Glutamatergic neuron (in vitro differentiated cells): ENCODE results near the gene TMEM179. TPM values are rescaled to one million over a fixed set of nuclear protein-coding genes. Genes with fewer than 3 reads are reported as not detected.
"Not testable (repeated sequence)": the region's sequence is repeated elsewhere in the genome, so short reads cannot be mapped to it uniquely, and the experiment has no call there.

Source experiments
- DNase-seq: peaks from one replicate; pipeline ENCODE4 v3.0.0; 2022
- H3K27ac Mint-ChIP-seq: one replicate; pipeline ENCODE4 v1.8.0; 2020; ENCODE audit warnings: mild to moderate bottlenecking, mixed read lengths, inconsistent platforms; ENCODE audit not compliant: unreplicated experiment
- H3K27me3 Mint-ChIP-seq: one replicate; pipeline ENCODE4 v1.8.0; 2020; ENCODE audit warnings: mild to moderate bottlenecking, moderate library complexity, mixed read lengths, inconsistent platforms; ENCODE audit not compliant: unreplicated experiment
- H3K36me3 Mint-ChIP-seq: one replicate; pipeline ENCODE4 v1.8.0; 2020; ENCODE audit warnings: mild to moderate bottlenecking, mixed read lengths, inconsistent platforms; ENCODE audit not compliant: unreplicated experiment
- H3K4me1 Mint-ChIP-seq: one replicate; pipeline ENCODE4 v1.8.0; 2020; ENCODE audit warnings: mild to moderate bottlenecking, low read depth, mixed read lengths, inconsistent platforms; ENCODE audit not compliant: unreplicated experiment
- H3K4me3 Mint-ChIP-seq: one replicate; pipeline ENCODE4 v1.8.0; 2020; ENCODE audit warnings: mild to moderate bottlenecking, mixed read lengths, inconsistent platforms; ENCODE audit not compliant: unreplicated experiment
- H3K9me3 Mint-ChIP-seq: one replicate; pipeline ENCODE4 v1.8.0; 2020; ENCODE audit warnings: mild to moderate bottlenecking, moderate library complexity, mixed read lengths, inconsistent platforms; ENCODE audit not compliant: unreplicated experiment
- long read RNA-seq: library from polyadenylated mRNA; unstranded; transcript quantifications from one replicate; pipeline ENCODE4 v2.0.0, GENCODE V29; 2020; ENCODE audit not compliant: unreplicated experiment
- total RNA-seq: library from RNA; stranded (reverse); fragmentation: NEBNext Ultra II Directional; extraction: Animal tissue kit (Norgen Biotek cat#: 25700); gene quantifications from one replicate; pipeline ENCODE4 v1.2.1, GENCODE V29; 2021; ENCODE audit not compliant: unreplicated experiment
- TF ChIP-seq, protein P1 (sequence below): fragments of 200-600 bp; sonication (generic); IDR thresholded peaks from one replicate; pipeline ENCODE4 v1.5.0; 2021; ENCODE audit not compliant: partially characterized antibody, unreplicated experiment

The TMEM179 gene
- total RNA-seq: 28.8 TPM
- long read RNA-seq, partial matches to known transcripts: 0 of 2 reads
- long read RNA-seq, other reads (novel, unspliced or antisense): 0 of 2 reads

GRCh38 chr14:104604458-104605449 lies at the start of gene TMEM179:
TMEM179 (minus strand) TSS chr14:104604772; CDS start chr14:104604741, 31 bp downstream.
- peaks cover 3% of the 10 kb centered on the region for H3K4me1 Mint-ChIP-seq
- peaks cover 24% of the 10 kb centered on the region for H3K27me3 Mint-ChIP-seq
- no peak for DNase-seq
- peaks cover 9% of the 10 kb centered on the region for H3K36me3 Mint-ChIP-seq
- H3K9me3 Mint-ChIP-seq: peaks cover 11% of the 10 kb centered on the region
- peak within 1 kb of the TSS; percentile 87 for H3K4me3 Mint-ChIP-seq
- TF ChIP-seq, protein P1, sequence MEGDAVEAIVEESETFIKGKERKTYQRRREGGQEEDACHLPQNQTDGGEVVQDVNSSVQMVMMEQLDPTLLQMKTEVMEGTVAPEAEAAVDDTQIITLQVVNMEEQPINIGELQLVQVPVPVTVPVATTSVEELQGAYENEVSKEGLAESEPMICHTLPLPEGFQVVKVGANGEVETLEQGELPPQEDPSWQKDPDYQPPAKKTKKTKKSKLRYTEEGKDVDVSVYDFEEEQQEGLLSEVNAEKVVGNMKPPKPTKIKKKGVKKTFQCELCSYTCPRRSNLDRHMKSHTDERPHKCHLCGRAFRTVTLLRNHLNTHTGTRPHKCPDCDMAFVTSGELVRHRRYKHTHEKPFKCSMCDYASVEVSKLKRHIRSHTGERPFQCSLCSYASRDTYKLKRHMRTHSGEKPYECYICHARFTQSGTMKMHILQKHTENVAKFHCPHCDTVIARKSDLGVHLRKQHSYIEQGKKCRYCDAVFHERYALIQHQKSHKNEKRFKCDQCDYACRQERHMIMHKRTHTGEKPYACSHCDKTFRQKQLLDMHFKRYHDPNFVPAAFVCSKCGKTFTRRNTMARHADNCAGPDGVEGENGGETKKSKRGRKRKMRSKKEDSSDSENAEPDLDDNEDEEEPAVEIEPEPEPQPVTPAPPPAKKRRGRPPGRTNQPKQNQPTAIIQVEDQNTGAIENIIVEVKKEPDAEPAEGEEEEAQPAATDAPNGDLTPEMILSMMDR: no peak
- H3K27ac Mint-ChIP-seq: peak within 1 kb of the TSS; percentile 74

DNA sequence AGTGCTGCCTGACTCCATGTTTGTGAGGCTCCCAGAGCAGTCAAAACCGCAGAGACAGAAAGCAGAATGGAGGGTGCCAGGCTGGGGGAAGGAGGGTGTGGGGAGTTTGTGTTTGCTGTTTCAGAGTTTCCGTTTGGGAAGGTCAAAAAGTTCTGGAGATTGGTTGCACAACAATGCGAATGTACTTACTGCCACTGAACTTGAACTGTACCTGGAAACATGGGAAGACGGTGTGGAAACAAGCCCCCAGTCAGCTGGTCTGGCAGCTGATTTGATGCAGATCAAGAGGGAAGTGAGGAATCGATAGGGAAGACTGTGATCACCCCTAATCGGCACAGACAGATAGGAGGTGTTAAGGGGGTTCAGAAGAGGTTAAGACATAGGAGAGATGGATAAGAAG lies 49.5 kb upstream of the TMEM179 start:
- peaks cover 6% of the 10 kb centered on the region for H3K27me3 Mint-ChIP-seq
- H3K27ac Mint-ChIP-seq: no peak overlapping the region
- H3K9me3 Mint-ChIP-seq: peaks cover 25% of the 10 kb centered on the region
- H3K36me3 Mint-ChIP-seq: peaks cover 16% of the 10 kb centered on the region
- H3K4me1 Mint-ChIP-seq: peaks cover 7% of the 10 kb centered on the region
- no peak overlapping the region for H3K4me3 Mint-ChIP-seq
- TF ChIP-seq, protein P1: no peak
- DNase-seq: no peak

- peaks cover 25% of the 10 kb centered on the region for H3K9me3 Mint-ChIP-seq
- H3K36me3 Mint-ChIP-seq: peaks cover 16% of the 10 kb centered on the region
- not testable (repeated sequence) for H3K4me3 Mint-ChIP-seq, H3K27ac Mint-ChIP-seq, H3K27me3 Mint-ChIP-seq, H3K4me1 Mint-ChIP-seq, DNase-seq
Observed at GRCh38 chr14:104653130-104653920, 48.8 kb upstream of the TMEM179 start.

- DNase-seq: no peak
- H3K4me1 Mint-ChIP-seq: peaks cover 7% of the 10 kb centered on the region
- H3K4me3 Mint-ChIP-seq: no peak overlapping the region
- no peak overlapping the region for H3K27ac Mint-ChIP-seq
- H3K9me3 Mint-ChIP-seq: peaks cover 20% of the 10 kb centered on the region
- peaks cover 16% of the 10 kb centered on the region for H3K36me3 Mint-ChIP-seq
- TF ChIP-seq, protein P1: no peak
- peaks cover 6% of the 10 kb centered on the region for H3K27me3 Mint-ChIP-seq
Observed at GRCh38 chr14:104652386-104652785, 47.8 kb upstream of the TMEM179 start.

DNA sequence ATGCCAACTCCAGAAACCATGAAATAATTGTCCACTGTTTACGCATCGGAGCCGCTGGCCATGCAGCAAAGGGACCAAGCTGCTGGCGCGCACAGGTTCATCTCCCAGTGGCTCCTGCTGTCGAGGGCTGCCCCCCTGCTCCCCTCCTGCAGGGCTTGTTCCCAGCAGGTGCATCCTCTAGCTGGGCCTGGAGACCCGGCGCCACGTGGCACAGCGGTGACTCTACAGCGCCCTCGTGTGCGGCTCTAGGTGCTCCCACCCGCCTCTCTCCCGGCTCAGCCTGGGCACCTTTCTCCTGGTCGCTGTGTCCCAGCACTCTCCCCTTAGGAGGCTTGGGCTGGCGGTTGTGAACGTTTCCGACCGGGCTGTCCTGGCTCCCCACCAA lies 47.3 kb upstream of the TMEM179 start:
- TF ChIP-seq, protein P1: no peak
- Mint-ChIP-seq H3K36me3 (peaks cover 16% of the 10 kb centered on the region), H3K4me1 (peaks cover 7% of the 10 kb centered on the region), H3K27ac (no peak overlapping the region), H3K9me3 (peaks cover 20% of the 10 kb centered on the region), H3K27me3 (peaks cover 6% of the 10 kb centered on the region), H3K4me3 (no peak overlapping the region)
- no peak for DNase-seq
